H1 (cell line): ENCODE results near the gene OR8D4. TPM values are rescaled to one million over a fixed set of nuclear protein-coding genes. Genes with fewer than 3 reads are reported as not detected.

Experiments
- CTCF ChIA-PET: fragments of 300-600 bp; sonication (Branson Sonifier 250); formaldehyde crosslinking; loops from one replicate; lab custom pipeline; 2021; ENCODE audit not compliant: partially characterized antibody; lab: Charles Lee
- POLR2A ChIA-PET: fragments of 300-600 bp; sonication (Branson Sonifier 250); formaldehyde crosslinking; loops from one replicate; lab custom pipeline; 2021; ENCODE audit warnings: inconsistent platforms; ENCODE audit not compliant: partially characterized antibody; lab: Charles Lee
- DNase-seq, 2 experiments: peaks; one replicate each; pipeline versions ENCODE4 v3.0.0 to v3.0.0-alpha.2; 2010 to 2022; ENCODE audit warnings: low spot score in 2 of 2, low read depth in 1 of 2, mixed read lengths in 1 of 2
- FAIRE-seq: peaks from 2 replicates; lab custom pipeline; 2011; peaks lifted over from hg19 to GRCh38; lab: Jason Lieb, UNC
- H2AFZ ChIP-seq: 2 replicates; pipeline ENCODE4 v1.8.1; 2012; ENCODE audit warnings: low read length, inconsistent platforms
- H2AK5ac ChIP-seq: 2 replicates; pipeline ENCODE4 v1.6.1; 2013; ENCODE audit warnings: low read depth, low read length
- H2BK120ac ChIP-seq: replicated peaks from 2 replicates; pipeline ENCODE3; 2013; ENCODE audit warnings: low read depth, low read length, inconsistent platforms
- H2BK12ac ChIP-seq: 2 replicates; pipeline ENCODE4 v1.6.1; 2013; ENCODE audit warnings: low read depth, low read length
- H2BK15ac ChIP-seq: 2 replicates; pipeline ENCODE4 v1.6.1; 2013; ENCODE audit warnings: low read length
- H2BK20ac ChIP-seq: 2 replicates; pipeline ENCODE4 v1.6.1; 2013; ENCODE audit warnings: low read length
- H2BK5ac ChIP-seq: 2 replicates; pipeline ENCODE4 v1.6.1; 2013; ENCODE audit warnings: low read depth, low read length
- H3K14ac ChIP-seq: 2 replicates; pipeline ENCODE4 v1.6.1; 2013; ENCODE audit warnings: inconsistent platforms; ENCODE audit not compliant: insufficient read length
- H3K18ac ChIP-seq: 2 replicates; pipeline ENCODE4 v1.6.1; 2013; ENCODE audit warnings: low read length; ENCODE audit errors: extremely low read depth
- H3K23ac ChIP-seq: 2 replicates; pipeline ENCODE4 v1.6.1; 2013; ENCODE audit warnings: inconsistent platforms; ENCODE audit not compliant: insufficient read length
- H3K23me2 ChIP-seq: 2 replicates; pipeline ENCODE4 v1.6.1; 2013; ENCODE audit warnings: low read depth, low read length
- H3K27ac ChIP-seq: 2 replicates; pipeline ENCODE4 v1.6.1; 2011; ENCODE audit warnings: low read depth, low read length, inconsistent platforms
- H3K27me3 ChIP-seq, 4 experiments: replicated peaks in 1 of 4; 1 replicate in 1 of 4; 2 replicates in 3 of 4; pipeline versions ENCODE4 v1.6.1 to v1.8.1; 2011 to 2013; ENCODE audit warnings: low read length in 3 of 4, mild to moderate bottlenecking in 3 of 4, inconsistent platforms in 2 of 4, mixed read lengths in 2 of 4, moderate library complexity in 1 of 4; ENCODE audit not compliant: control insufficient read depth in 3 of 4, insufficient read depth in 3 of 4; ENCODE audit errors: extremely low read depth in 1 of 4
- H3K36me3 ChIP-seq, 4 experiments: 2 replicates each; pipeline versions ENCODE4 v1.6.1 to v1.8.1; 2011 to 2013; ENCODE audit warnings: mild to moderate bottlenecking in 4 of 4, low read length in 3 of 4, moderate library complexity in 2 of 4, control low read depth in 1 of 4, inconsistent platforms in 1 of 4; ENCODE audit not compliant: insufficient read depth in 4 of 4, control insufficient read depth in 2 of 4
- H3K4ac ChIP-seq: replicated peaks from 2 replicates; pipeline ENCODE3; 2013; ENCODE audit warnings: low read length, low read depth, mixed read lengths, inconsistent platforms; ENCODE audit not compliant: insufficient read length
- H3K4me1 ChIP-seq, 4 experiments: replicated peaks in 1 of 4; 1 replicate in 1 of 4; 2 replicates in 3 of 4; pipeline versions ENCODE4 v1.6.1 to v1.8.1; 2011 to 2013; ENCODE audit warnings: low read length in 3 of 4, inconsistent platforms in 2 of 4, mixed read lengths in 1 of 4; ENCODE audit not compliant: insufficient read depth in 4 of 4, control insufficient read depth in 3 of 4
- H3K4me2 ChIP-seq, 2 experiments: 2 replicates each; pipeline versions ENCODE4 v1.6.1 to v1.8.1; 2011 to 2013; ENCODE audit warnings: low read depth in 2 of 2, low read length in 2 of 2, control low read depth in 1 of 2, inconsistent platforms in 1 of 2, mild to moderate bottlenecking in 1 of 2; ENCODE audit not compliant: insufficient read depth in 1 of 2
- H3K4me3 ChIP-seq, 4 experiments: fragments of 200-600, 300-600 bp in 1 of 4; sonication (generic), shearing (Covaris generic), sonication (Bioruptor Twin) in 1 of 4; 2 replicates each; pipeline versions ENCODE4 v1.5.1 to v1.8.1; 2011 to 2016; ENCODE audit warnings: low read length in 4 of 4, low read depth in 3 of 4, control low read depth in 2 of 4, inconsistent platforms in 2 of 4, mild to moderate bottlenecking in 2 of 4, mixed read lengths in 1 of 4, moderate library complexity in 1 of 4; ENCODE audit not compliant: insufficient read depth in 2 of 4; ENCODE audit errors: extremely low read depth in 1 of 4
- H3K56ac ChIP-seq: replicated peaks from 2 replicates; pipeline ENCODE3; 2013; ENCODE audit warnings: low read depth, mild to moderate bottlenecking, mixed read lengths, low read length, inconsistent platforms; ENCODE audit not compliant: insufficient read length
- H3K79me1 ChIP-seq: 2 replicates; pipeline ENCODE4 v1.6.1; 2013; ENCODE audit warnings: low read depth, low read length, control low read depth
- H3K79me2 ChIP-seq, 2 experiments: 2 replicates each; pipeline versions ENCODE4 v1.6.1 to v1.8.1; 2012 to 2013; ENCODE audit warnings: low read length in 2 of 2, mild to moderate bottlenecking in 2 of 2, inconsistent platforms in 1 of 2; ENCODE audit not compliant: insufficient read depth in 2 of 2, control insufficient read depth in 1 of 2
- H3K9ac ChIP-seq, 4 experiments: replicated peaks in 1 of 4; 1 replicate in 1 of 4; 2 replicates in 3 of 4; pipeline versions ENCODE4 v1.6.1 to v1.8.1; 2011 to 2013; ENCODE audit warnings: low read depth in 3 of 4, low read length in 3 of 4, control low read depth in 2 of 4, mild to moderate bottlenecking in 2 of 4, moderate library complexity in 2 of 4, inconsistent platforms in 1 of 4; ENCODE audit errors: extremely low read depth in 1 of 4
- H3K9me3 ChIP-seq, 2 experiments: 2 replicates each; pipeline versions ENCODE4 v1.6.1 to v1.8.1; 2012 to 2013; ENCODE audit warnings: mild to moderate bottlenecking in 2 of 2, moderate library complexity in 2 of 2, control low read depth in 1 of 2, inconsistent platforms in 1 of 2, low read depth in 1 of 2, low read length in 1 of 2, mixed read lengths in 1 of 2; ENCODE audit not compliant: insufficient read depth in 2 of 2
- H4K20me1 ChIP-seq, 2 experiments: replicated peaks in 1 of 2; 2 replicates each; pipeline versions ENCODE3 to v1.8.1; 2011 to 2013; ENCODE audit warnings: inconsistent platforms in 2 of 2, low read length in 2 of 2, mild to moderate bottlenecking in 1 of 2; ENCODE audit not compliant: insufficient read depth in 2 of 2, control insufficient read depth in 1 of 2
- H4K5ac ChIP-seq: 2 replicates; pipeline ENCODE4 v1.6.1; 2013; ENCODE audit warnings: low read length, low read depth, mixed read lengths, inconsistent platforms; ENCODE audit not compliant: insufficient read length
- H4K8ac ChIP-seq: 2 replicates; pipeline ENCODE4 v1.8.0; 2013; ENCODE audit warnings: mild to moderate bottlenecking, moderate library complexity, low read length, inconsistent platforms; ENCODE audit not compliant: insufficient read depth; ENCODE audit errors: extremely low read depth
- H4K91ac ChIP-seq: replicated peaks from 2 replicates; pipeline ENCODE3; 2013; ENCODE audit warnings: low read length, mixed read lengths, inconsistent platforms; ENCODE audit not compliant: insufficient read length
- BACH1 ChIP-seq: IDR thresholded peaks from 2 replicates; pipeline ENCODE4 v1.6.1; 2012; ENCODE audit warnings: low read length, improper control_type of control experiment
- CTBP2 ChIP-seq: IDR thresholded peaks from 2 replicates; pipeline ENCODE4 v1.7.0; 2011; ENCODE audit warnings: borderline replicate concordance, mild to moderate bottlenecking, moderate library complexity, mixed read lengths, low read length; ENCODE audit not compliant: insufficient read depth, insufficient read length
- HDAC2 ChIP-seq, 2 experiments: fragments of 300-600 bp in 1 of 2; sonication (generic) in 1 of 2; IDR thresholded peaks; 2 replicates each; pipeline ENCODE4 v1.6.1; 2011 to 2012; ENCODE audit warnings: low read depth in 2 of 2, low read length in 2 of 2, mild to moderate bottlenecking in 2 of 2, moderate library complexity in 2 of 2, borderline replicate concordance in 1 of 2, inconsistent platforms in 1 of 2
- HDAC6 ChIP-seq: IDR thresholded peaks from one replicate; pipeline ENCODE4 v1.7.1; 2012; ENCODE audit warnings: low read depth, mild to moderate bottlenecking, inconsistent platforms, low read length, moderate library complexity
- KDM4A ChIP-seq: IDR thresholded peaks from one replicate; pipeline ENCODE4 v1.7.1; 2012; ENCODE audit warnings: low read depth, mild to moderate bottlenecking, moderate library complexity, low read length, inconsistent platforms; ENCODE audit not compliant: severe bottlenecking
- NRF1 ChIP-seq: IDR thresholded peaks from 2 replicates; pipeline ENCODE4 v1.6.1; 2011; ENCODE audit warnings: mild to moderate bottlenecking, low read depth, low read length, improper control_type of control experiment
- POLR2A ChIP-seq, 2 experiments: IDR thresholded peaks; 1 replicate in 1 of 2; 2 replicates in 1 of 2; pipeline ENCODE4 v1.6.1; 2011; ENCODE audit warnings: low read depth in 2 of 2, low read length in 2 of 2, mild to moderate bottlenecking in 2 of 2; ENCODE audit errors: control extremely low read depth in 1 of 2
- SUZ12 ChIP-seq: fragments of 200-600 bp; sonication (generic); IDR thresholded peaks from 2 replicates; pipeline ENCODE4 v1.6.1; 2012; ENCODE audit warnings: mild to moderate bottlenecking, inconsistent platforms, low read length, moderate library complexity, mixed read lengths
- TAF7 ChIP-seq: optimal IDR thresholded peaks from 2 replicates; pipeline ENCODE3; 2011; ENCODE audit warnings: low read depth, mild to moderate bottlenecking, inconsistent platforms, low read length, moderate library complexity, borderline replicate concordance
- WGBS, 2 experiments: shearing (Covaris generic) in 1 of 2; methylation state at CpG; one replicate each; pipeline versions ENCODE4 v1.1.6 to v1.1.7; 2013 to 2015; ENCODE audit warnings: low lambda C conversion rate in 2 of 2, mixed read lengths in 2 of 2, inconsistent platforms in 1 of 2, low coverage in 1 of 2, missing lambda C conversion rate in 1 of 2; ENCODE audit not compliant: insufficient replicate concordance in 2 of 2, insufficient coverage in 1 of 2, insufficient read length in 1 of 2; ENCODE audit errors: extremely low coverage in 1 of 2, missing lambda C conversion rate in 1 of 2; 5-methylcytosine and 5-hydroxymethylcytosine counted together
- polyA plus RNA-seq, 7 experiments: library from polyadenylated mRNA; depleted of rRNA in 3 of 7; stranded (reverse) in 5 of 7; unstranded in 2 of 7; fragments of >200 nt in 5 of 7; fragments of 200-250 nt in 2 of 7; gene quantifications; 1 replicate in 5 of 7; 2 replicates in 1 of 7; 4 replicates in 1 of 7; pipeline versions ENCODE4 v1.2.1 to v1.2.3, GENCODE V29; 2011 to 2013; ENCODE audit warnings: missing spikeins in 2 of 7, mixed read lengths in 2 of 7
- total RNA-seq: library from RNA; stranded (reverse); fragmentation: NEBNext Ultra II Directional; extraction: Animal tissue kit (Norgen Biotek cat#: 25700); gene quantifications from 2 replicates; pipeline ENCODE4 v1.2.1, GENCODE V29; 2021
- TF ChIP-seq, protein P1 (sequence below): IDR thresholded peaks from 2 replicates; pipeline ENCODE4 v1.6.1; 2012; ENCODE audit warnings: low read length, inconsistent platforms
- TF ChIP-seq, protein P2 (sequence below): IDR thresholded peaks from 2 replicates; pipeline ENCODE4 v1.6.1; 2011; ENCODE audit warnings: low read length, improper control_type of control experiment

The OR8D4 gene
- total and polyA plus RNA-seq, 2 of the 8 experiments (the other 6 are each of a cell fraction or from before 2014, with no cell fraction given): not detected

GRCh38 chr11:123903932-123904331 lies 2.0 kb downstream of the OR8D4 start:
- ChIA-PET CTCF (no interaction called here), POLR2A (no interaction called here)
- Histone ChIP-seq H3K56ac (no peak overlapping the region), H3K27me3 (no peaks in the 10 kb centered on the region), H2BK5ac (no peak overlapping the region), H3K9me3 (no peaks in the 10 kb centered on the region), H3K14ac (no peak overlapping the region), H2BK15ac (no peak overlapping the region), H3K9ac (peak overlapping the region in 1 of 4 experiments; percentile 34; a peak in 1 of 7 replicates), H3K79me2 (no peaks in the 10 kb centered on the region), H3K4me3 (no peak overlapping the region), H4K20me1 (no peaks in the 10 kb centered on the region), H2BK120ac (no peak overlapping the region), H3K23me2 (no peaks in the 10 kb centered on the region), H3K4me2 (no peak overlapping the region), H3K36me3 (no peaks in the 10 kb centered on the region), H2AK5ac (no peak overlapping the region), H2BK12ac (no peak overlapping the region), H2AFZ (no peak overlapping the region), H3K79me1 (no peaks in the 10 kb centered on the region), H4K91ac (no peak overlapping the region), H3K4me1 (peaks cover 0 to 3% (median 0%) of the 10 kb centered on the region in 4 experiments; a peak in 2 of 7 replicates), H2BK20ac (no peak overlapping the region), H4K8ac (no peak overlapping the region), H4K5ac (no peak overlapping the region), H3K4ac (no peak overlapping the region), H3K23ac (no peak overlapping the region), H3K18ac (no peak overlapping the region), H3K27ac (no peak overlapping the region)
- FAIRE-seq (no peak), DNase-seq (no peak)
- WGBS, 2 experiments: 71% methylated on average over 2 of the region's 2 CpGs; no CpG with 5 or more reads in 1 of the 2 experiments
- no peak for TF ChIP-seq BACH1
- TF ChIP-seq SUZ12: no peak
- TF ChIP-seq TAF7: no peak
- TF ChIP-seq POLR2A (IDR thresholded peaks at IDR 0.05; ENCODE audit: control extremely low read depth in 1 of 2, low read depth in 2 of 2, low read length in 2 of 2): no peak
- TF ChIP-seq, protein P1, sequence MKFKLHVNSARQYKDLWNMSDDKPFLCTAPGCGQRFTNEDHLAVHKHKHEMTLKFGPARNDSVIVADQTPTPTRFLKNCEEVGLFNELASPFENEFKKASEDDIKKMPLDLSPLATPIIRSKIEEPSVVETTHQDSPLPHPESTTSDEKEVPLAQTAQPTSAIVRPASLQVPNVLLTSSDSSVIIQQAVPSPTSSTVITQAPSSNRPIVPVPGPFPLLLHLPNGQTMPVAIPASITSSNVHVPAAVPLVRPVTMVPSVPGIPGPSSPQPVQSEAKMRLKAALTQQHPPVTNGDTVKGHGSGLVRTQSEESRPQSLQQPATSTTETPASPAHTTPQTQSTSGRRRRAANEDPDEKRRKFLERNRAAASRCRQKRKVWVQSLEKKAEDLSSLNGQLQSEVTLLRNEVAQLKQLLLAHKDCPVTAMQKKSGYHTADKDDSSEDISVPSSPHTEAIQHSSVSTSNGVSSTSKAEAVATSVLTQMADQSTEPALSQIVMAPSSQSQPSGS: no peak
- TF ChIP-seq KDM4A: no peak
- no peak for TF ChIP-seq CTBP2
- no peak for TF ChIP-seq HDAC6
- TF ChIP-seq NRF1: no peak
- no peak for TF ChIP-seq HDAC2 (IDR thresholded peaks at IDR 0.05; ENCODE audit: borderline replicate concordance in 1 of 2, low read depth in 2 of 2, low read length in 2 of 2)
- TF ChIP-seq, protein P2, sequence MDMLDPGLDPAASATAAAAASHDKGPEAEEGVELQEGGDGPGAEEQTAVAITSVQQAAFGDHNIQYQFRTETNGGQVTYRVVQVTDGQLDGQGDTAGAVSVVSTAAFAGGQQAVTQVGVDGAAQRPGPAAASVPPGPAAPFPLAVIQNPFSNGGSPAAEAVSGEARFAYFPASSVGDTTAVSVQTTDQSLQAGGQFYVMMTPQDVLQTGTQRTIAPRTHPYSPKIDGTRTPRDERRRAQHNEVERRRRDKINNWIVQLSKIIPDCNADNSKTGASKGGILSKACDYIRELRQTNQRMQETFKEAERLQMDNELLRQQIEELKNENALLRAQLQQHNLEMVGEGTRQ: no peak
